HG03095 (cell line): ENCODE data around the gene OGN.
"Not testable (repeated sequence)": the region's sequence is repeated elsewhere in the genome, so short reads cannot be mapped to it uniquely, and the experiment has no call there.

Experiments
- ATAC-seq: cut with Tn5 transposase; IDR thresholded peaks from one replicate; pipeline ENCODE4 v1.9.1; 2021; ENCODE audit warnings: moderate library complexity; ENCODE audit not compliant: unreplicated experiment

OGN gene, protein sequence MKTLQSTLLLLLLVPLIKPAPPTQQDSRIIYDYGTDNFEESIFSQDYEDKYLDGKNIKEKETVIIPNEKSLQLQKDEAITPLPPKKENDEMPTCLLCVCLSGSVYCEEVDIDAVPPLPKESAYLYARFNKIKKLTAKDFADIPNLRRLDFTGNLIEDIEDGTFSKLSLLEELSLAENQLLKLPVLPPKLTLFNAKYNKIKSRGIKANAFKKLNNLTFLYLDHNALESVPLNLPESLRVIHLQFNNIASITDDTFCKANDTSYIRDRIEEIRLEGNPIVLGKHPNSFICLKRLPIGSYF

GRCh38 chr9:92404042-92404836 is at the start of gene OGN:
Gene OGN (minus strand): TSS chr9:92404578. CDS start chr9:92403407, 1,171 bp downstream.
- no peak for ATAC-seq

DNA sequence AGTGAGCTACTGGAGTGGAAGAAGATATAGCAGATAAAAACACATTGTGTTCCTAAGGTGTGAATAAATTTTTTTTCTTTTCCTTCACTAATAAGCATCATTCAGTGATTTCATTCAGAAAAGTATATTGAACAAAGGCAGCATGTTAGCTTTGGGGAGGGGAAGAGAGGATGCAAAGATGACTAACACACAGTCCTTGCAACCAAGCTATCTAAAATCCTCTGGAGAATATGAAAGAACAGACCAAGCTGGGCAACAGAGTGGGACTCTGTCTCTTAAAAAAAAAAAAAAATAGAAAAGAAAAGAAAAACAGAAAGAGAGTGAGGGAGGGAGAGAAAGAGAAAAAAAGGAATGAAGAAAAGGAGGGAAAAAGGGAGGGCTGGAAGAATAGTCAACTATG is 42.2 kb upstream of the OGN start:
- no peak for ATAC-seq

DNA sequence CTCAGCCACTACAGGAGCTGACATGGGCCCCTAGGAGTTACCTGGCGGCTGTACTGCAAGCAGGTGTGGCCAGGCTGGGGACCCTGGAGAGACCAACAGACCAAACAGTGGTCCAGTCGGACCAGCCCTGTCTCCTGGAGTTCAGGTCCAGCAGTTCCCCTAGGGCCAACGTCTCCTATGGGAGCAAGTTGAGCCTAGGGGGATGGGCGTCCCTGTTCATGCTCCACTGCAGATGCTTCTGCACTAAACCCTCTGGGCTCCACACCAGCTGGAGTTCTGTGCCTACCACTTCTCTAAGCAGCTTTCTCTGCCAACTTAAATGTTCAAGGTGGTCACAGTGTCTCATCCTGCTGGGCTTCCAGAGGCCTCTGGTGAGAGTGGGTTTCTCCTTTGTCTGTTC is 40.5 kb upstream of the OGN start:
- ATAC-seq = no peak

GRCh38 chr9:92440751-92441046 is 36.3 kb upstream of the OGN start:
- no peak for ATAC-seq

GRCh38 chr9:92439921-92440750 is 35.8 kb upstream of the OGN start:
- no peak for ATAC-seq

- no peak for ATAC-seq
Observed at GRCh38 chr9:92438900-92439526, 34.6 kb upstream of the OGN start.

GRCh38 chr9:92435263-92435662 is 30.9 kb upstream of the OGN start:
- no peak for ATAC-seq

DNA sequence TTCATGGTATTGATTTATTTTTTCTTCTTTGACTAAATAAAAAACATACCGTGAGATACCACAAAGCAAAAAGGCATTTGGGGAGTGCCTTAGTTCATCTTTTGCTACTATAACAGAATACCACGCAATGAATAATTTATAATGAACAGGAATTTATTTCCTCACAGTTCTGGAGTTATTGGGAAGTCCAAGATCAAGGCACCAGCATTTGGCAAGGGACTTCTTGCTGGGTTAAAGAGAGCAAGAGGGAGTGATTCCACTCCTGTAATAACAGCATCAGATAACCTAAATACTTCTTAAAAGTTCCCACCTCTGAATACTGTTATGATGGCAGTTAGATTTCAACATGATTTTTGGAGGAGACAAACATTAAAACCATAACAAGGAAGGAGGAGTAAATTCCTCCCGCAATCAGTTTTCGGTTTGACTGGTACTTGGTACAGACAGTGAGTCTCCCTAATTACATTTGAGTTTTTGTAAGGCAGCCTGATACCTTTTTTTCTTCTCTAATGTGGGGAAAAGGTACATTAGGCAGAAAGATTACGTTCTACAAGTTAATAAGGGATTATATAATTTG is 28.7 kb upstream of the OGN start:
- ATAC-seq = no peak

DNA sequence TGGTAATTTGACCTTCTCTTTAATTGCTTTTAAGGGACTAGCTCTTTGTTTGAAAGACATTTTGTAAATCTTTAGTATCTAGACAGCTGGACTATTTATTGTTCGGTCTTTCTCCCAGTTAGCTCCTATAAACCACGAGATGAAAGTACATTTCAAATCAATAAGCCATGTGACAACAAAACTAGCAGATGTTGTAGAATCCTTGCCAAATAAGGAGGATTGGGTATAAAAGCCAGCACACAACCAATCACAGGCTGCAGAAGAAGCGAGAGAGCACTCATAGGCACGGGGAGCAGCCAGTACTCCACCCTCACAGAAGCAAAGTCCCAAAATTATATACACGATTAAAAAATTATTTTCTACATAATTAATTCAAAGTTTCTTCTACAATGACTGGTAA is 28.0 kb upstream of the OGN start:
- no peak for ATAC-seq

GRCh38 chr9:92429836-92430235 is 25.5 kb upstream of the OGN start:
- ATAC-seq = no peak

DNA sequence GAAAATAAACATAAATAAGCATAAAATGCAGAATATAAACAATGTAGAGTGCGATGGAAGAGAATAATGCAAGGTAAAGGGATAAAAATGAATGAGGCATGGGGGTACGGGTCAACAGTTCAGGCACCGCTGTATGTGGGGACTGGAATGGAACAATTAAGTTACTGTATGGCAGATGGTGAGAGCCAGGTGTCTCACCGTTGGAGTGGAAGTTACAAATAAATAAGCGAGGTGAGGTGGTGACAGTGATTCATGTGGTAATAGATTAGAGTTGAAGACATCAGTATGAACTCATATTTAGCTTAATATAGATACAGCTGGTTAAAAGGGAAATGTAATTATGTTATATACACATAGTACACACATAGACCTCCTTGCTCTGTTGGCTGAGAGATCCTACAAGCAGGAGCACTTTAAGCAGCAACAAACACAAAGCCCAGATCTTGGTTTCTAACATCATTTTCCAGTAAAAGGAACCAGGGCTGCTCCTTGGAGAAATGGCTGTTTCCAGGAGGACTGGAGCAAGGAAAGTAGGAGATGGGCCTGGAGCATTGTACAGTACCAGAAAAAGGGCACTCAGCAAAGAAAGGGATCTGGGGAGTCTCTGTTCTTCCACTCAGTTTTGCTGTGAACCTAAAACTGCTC is 22.2 kb upstream of the OGN start:
- no peak for ATAC-seq

GRCh38 chr9:92425474-92425873 is 21.1 kb upstream of the OGN start:
- ATAC-seq = no peak

DNA sequence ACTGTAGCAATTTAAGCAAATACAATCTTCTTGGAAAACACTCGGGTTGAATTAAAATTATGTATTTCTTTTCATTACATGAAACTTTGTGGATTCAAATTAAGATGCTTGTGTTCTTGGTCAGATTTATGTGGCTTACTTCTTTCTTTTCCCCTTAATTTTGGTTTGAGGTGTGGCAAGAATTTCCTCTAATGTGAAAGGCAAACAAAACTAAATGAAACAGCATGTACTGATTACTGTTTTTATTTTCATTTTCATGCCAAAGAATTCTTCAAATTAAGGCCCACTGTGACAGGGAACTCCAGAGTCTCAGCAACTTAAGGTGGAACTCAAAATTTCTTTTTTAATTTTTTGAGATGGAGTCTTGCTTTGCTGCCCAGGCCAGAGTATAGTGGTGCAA is 20.0 kb upstream of the OGN start, which contains the start of gene OMD:
Gene OMD (minus strand): TSS at position 132 of the 400 bp plus-strand sequence. CDS start 6,913 bp downstream, outside the sequence.
- ATAC-seq = no peak

- ATAC-seq = no peak
Observed at GRCh38 chr9:92423612-92424011, 19.2 kb upstream of the OGN start.

GRCh38 chr9:92422611-92423338 is 18.4 kb upstream of the OGN start:
- ATAC-seq = no peak

DNA sequence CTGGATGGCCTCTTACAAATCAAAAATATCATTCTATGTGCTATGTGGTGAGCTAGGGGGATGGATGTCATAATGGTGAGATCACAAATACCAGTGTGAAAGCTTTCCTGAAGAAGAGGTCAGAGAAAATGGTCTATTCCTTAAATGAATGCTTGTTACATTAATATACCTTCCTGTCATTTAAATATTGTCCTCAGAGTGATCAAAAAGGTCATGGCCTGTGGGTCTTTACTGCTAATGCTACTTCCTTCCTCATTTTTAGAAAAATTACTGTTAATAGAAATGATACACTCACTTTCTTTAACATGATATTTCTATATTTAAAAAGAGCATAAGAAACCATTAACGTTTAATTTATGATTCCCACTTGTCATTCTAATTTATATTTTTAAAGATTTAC is 10.2 kb upstream of the OGN start:
- no peak for ATAC-seq

DNA sequence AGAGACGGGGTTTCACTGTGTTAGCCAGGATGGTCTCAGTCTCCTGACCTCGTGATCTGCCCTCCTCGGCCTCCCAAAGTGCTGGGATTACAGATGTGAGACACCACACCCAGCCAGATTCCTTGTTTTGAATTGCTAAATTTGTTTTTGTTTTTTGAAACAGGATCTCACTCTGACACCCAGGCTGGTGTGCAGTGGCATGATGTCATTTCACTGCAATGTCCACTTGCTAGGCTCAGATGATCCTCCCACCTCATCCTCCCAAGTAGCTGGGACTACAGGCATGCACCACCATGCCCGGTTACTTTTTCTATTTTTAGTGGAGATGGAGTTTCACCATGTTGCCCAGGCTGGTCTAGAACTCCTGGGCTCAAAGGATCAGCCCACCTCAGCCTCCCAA is 6.8 kb upstream of the OGN start:
- ATAC-seq = not testable (repeated sequence)

DNA sequence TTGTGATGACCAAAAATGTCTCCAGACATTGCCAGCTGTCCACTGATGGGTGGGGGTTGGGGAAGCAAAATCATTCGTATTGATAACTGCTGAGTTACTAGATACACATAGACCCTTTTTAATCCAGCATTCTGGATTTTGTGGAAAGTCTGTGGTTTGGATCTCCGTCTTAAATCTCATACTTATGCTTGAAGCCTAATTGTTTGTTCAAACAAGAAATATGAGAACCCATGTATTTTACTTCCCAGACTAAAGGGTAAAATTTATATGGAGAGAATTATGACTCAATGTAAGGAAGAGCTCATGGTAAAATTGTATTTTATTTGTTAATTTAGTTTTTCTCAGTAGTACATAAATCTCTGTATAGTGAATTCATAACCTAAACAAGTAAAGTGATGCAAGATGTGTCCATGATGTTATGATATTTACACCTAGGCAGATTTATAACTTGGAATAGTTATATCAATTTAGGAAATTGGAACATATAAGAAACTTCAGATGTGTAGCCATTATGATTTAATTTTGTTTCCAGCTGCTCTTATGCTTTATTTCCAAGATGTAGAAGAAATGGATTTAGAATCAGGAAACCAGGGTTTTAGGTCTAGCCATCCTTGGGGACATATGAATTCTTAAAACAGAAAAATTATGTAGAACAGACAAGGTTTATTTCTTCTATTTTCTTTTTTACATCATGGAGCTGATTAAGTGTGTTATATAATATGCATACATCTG is 4.5 kb upstream of the OGN start:
- no peak for ATAC-seq

- no peak for ATAC-seq
Observed at GRCh38 chr9:92407818-92408217, 3.4 kb upstream of the OGN start.
